GM04503 (cell line): ENCODE measurements around the gene TIAM1.

Source experiments
- DNase-seq: peaks from one replicate; pipeline ENCODE4 v3.0.0-alpha.2; 2012; ENCODE audit warnings: low read depth

Gene TIAM1

GRCh38 chr21:31132574-31133242, 211.4 kb downstream of the TIAM1 start:
- no peak for DNase-seq

DNA sequence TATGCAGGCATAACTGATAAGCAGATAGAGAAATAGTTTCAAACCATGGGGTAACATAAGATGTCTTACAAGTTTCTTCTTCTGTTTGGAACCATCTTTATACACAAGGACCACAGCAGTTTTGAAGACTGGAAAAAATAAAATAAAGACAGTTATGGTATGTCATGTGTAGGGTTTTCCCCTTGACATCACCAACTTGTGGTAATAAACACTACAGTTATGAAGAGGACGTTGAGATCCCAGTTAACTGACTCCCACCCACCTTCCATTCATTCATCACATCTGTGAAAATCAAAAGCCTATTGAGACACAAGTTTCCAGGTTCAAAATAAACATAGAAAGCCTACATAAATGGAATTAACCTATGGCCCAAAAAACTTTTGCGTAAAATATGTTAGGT, 213.2 kb downstream of the TIAM1 start:
- no peak for DNase-seq

DNA sequence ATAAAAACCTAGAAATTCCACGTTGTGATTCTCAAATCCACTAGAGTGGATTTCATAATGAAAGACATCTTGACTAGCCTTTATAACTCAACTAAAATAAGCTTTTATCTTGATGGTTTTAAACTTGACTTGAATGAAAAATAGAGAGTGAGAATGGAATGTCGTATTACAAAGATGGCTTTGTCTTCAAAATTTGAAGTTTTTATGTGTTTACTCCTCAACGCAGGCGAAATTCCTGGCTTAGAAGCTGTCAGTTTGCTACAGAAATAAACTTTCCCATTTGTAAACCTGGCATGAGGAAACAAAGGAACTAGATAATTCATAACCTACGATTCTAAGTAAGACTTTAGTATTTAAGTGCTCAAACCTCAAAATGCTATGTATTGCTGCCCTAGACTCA, 215.8 kb downstream of the TIAM1 start:
- no peak for DNase-seq

DNA sequence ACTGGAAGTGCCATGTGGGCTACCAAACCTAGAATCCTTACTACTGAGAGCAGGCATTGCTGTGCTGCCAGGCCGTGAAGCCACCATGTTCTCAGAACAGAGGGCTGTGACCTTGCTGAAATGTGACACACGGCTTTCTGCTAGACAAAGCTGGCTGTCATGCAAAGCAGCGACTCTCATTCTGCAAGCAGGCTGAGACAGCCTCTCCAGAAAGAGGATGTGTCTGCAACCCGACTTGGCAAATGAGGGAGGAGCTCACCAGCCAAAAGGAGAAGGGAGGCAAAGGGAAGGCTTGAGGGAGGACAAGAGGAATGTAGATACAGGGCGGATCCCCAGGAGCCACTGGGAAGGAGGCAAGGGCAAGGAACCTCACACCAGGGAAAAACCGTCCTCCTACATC, 220.1 kb downstream of the TIAM1 start:
- DNase-seq, result no peak

- DNase-seq, result no peak
Measured at GRCh38 chr21:31119199-31119598, 224.9 kb downstream of the TIAM1 start.

GRCh38 chr21:31117128-31117916, 226.7 kb downstream of the TIAM1 start:
- DNase-seq, result peak; percentile 11

DNA sequence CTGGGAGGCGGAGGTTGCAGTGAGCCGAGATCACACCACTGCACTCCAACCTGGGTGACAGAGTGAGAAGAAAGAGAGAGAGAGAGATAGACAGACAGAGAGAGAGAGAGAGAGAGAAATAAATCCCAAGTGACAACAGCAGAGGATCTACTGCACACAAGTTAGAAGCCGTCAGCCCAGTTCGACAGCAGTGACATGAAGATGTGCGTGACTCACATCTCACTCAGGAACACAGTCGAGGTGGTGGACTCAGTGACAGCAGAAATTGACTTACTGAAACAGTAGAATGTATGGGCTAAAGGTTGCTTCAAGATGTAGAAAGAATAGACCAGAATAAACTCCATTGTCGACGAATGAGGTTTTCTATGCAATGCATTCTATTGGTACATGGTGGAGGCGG, 228.8 kb downstream of the TIAM1 start:
- DNase-seq, result no peak

GRCh38 chr21:31111093-31111492, 233.0 kb downstream of the TIAM1 start:
- no peak for DNase-seq

DNA sequence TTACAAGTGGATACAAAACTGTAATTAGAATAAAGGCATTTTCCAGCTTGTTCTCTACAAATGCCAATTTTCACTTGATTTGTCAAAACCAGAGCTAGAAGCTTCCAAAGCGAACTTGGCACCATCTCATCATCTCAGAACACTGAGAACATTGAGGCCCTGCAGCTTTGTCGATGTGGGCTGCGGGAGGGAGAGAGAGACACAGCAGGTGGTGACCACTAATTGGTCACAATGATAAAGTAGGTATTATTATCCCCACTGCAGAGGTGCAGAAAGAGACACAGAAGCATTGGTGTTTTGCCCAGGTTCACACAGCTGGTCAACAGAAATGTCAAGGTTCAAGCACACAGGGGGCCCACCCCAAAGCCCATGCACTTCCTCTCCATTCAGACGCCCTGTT, 233.6 kb downstream of the TIAM1 start:
- DNase-seq, result no peak

- DNase-seq, result no peak
Measured at GRCh38 chr21:31107871-31108270, 236.2 kb downstream of the TIAM1 start.

DNA sequence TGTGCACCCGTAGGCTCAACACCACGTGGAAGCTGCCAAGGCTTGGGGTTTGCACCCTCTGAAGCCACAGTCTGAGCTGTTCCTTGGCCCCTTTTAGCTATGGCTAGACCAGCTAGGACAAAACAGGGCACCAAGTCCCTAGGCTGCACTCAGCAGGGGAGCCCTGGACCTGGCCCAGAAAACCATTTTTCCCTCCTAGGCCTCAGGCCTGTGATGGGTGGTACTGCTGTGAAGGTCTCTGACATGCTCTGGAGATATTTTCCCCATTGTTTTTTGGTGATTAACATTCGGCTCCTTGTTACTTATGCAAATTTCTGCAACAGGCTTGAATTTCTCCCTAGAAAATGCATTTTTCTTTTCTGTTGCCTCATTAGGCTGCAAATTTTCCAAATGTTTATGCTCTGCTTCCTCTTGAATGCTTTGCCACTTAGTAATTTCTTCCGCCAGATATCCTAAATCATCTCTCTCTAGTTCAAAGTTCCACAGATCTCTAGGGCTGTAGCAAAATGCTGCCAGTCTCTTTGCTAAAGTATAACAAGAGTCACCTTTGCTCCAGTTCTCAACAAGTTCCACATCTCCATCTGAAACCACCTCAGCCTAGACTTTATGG, 236.8 kb downstream of the TIAM1 start:
- DNase-seq, result no peak

- no peak for DNase-seq
Measured at GRCh38 chr21:31103571-31104265, 240.3 kb downstream of the TIAM1 start.

DNA sequence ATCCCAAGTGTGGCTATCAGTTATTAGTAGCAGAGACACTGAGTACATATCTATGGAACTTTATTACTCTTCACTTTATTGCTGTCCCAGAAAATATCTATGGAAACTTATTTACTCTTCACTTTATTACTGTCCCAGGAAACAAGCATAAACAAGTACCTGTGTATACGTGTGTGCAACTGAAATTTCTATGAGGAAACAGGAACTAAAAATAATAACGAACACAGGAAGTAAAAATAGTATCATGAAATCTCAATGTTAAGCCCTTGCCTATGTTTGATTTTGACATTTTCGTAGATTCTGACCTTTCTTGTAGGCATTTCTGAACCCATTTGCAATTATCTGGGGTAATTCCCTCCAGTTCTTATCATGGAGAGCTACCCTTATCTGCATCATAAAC, 240.9 kb downstream of the TIAM1 start:
- no peak for DNase-seq

GRCh38 chr21:31099122-31099521, 244.9 kb downstream of the TIAM1 start:
- no peak for DNase-seq

DNA sequence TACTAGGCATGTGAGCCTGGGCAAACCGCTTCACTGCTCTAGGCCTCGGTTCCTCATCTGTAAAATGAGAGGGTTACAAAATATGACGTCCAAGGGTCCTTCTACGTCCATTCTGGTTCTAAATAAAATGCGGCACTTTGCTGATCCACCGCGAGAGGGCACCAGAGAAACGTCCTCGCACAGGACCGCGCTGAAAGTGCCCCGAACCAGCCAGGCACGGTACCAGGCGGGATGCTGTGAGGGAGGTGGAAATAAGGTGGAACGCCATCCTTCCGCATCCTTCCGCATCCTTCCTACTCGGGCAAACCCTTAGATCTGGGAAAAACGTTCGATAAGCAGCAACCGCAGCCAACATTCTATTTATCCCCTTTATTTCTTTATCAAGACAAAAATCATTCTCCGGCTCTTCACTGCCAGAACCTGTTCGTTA, 245.5 kb downstream of the TIAM1 start:
- no peak for DNase-seq

GRCh38 chr21:31092832-31093625, 251.0 kb downstream of the TIAM1 start:
- DNase-seq, result no peak

DNA sequence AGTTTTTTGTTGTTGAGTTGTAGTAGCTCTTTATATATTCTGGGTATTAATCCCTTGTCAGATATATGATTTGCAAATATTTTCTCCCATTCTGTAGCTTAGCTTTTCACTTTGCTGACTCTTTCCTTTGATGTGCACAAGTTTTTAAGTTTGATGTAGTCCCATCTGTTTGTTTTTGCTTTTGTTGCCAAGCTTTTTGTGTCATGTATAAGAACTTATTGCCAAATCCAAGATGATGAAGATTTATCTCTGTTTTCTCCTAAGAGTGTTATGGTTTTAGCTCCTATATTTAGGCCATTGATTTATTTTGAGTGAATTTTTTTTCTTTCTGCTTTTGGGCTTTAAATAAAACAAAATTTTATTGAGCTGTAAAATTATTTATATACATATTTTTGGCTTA, 253.7 kb downstream of the TIAM1 start:
- DNase-seq, result no peak

- no peak for DNase-seq
Measured at GRCh38 chr21:31088474-31088751, 255.6 kb downstream of the TIAM1 start.

DNA sequence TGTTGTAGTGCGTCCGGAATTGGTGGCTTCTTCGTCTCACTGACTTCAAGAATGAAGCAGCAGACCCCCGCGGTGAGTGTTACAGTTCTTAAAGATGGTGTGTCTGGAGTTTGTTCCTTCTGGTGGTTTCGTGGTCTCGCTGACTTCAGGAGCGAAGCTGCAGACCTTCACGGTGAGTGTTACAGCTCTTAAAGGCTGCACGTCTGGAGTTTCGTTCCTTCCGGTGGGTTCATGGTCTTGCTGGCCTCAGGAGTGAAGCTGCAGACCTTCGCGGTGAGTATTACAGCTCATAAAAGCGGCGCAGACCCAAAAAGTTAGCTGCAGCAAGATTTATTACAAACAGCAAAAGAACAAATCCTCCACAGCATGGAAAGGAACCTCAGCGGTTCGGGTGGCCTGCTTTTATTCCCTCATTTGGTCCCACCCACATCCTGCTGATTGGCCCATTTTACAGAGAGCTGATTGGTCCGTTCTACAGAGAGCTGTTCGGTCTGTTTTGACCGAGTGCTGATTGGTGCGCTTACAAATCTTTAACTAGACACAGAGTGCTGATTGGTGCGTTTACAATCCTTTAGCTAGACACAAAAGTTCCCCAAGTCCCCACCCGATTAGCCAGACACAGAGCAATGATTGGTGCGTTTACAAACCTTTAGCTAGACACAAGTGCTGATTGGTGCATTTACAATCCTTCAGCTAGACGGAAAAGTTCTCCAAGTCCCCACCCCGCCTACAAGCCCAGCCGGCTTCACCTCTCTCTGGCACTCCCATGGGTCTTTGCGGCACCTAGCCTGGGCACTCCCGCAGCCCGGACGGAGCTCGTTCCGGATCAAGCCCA, 256.2 kb downstream of the TIAM1 start:
- DNase-seq, result no peak

- no peak for DNase-seq
Measured at GRCh38 chr21:31084689-31085088, 259.4 kb downstream of the TIAM1 start.

- no peak for DNase-seq
Measured at GRCh38 chr21:31078796-31079195, 265.3 kb downstream of the TIAM1 start.
